OCI-LY7 (cell line): ENCODE data around the gene TMPRSS11F. TPM values are rescaled to one million over a fixed set of nuclear protein-coding genes. Genes with fewer than 3 reads are reported as not detected.

Source experiments
- BruUV-seq: library from RNA; stranded (reverse); fragments of 400-500 nt; replicated peaks from 2 replicates; lab custom pipeline; 2021; lab: Mats Ljungman, UMichigan
- CTCF ChIA-PET: fragments of 300-600 bp; sonication (Branson Sonifier 250); formaldehyde crosslinking; loops from one replicate; lab custom pipeline; 2022; ENCODE audit warnings: antibody characterized with exemption; ENCODE audit not compliant: unreplicated experiment; lab: Charles Lee
- POLR2A ChIA-PET: fragments of 300-600 bp; sonication (Branson Sonifier 250); formaldehyde crosslinking; loops from one replicate; lab custom pipeline; 2022; ENCODE audit warnings: antibody characterized with exemption; lab: Charles Lee
- DNase-seq: peaks from one replicate; pipeline ENCODE4 v3.0.0-alpha.2; 2015; ENCODE audit warnings: low spot score
- H2AFZ ChIP-seq: fragments of 200-600 bp; sonication (generic), shearing (Covaris generic); 2 replicates; pipeline ENCODE4 v1.6.1; 2014; ENCODE audit warnings: mild to moderate bottlenecking, antibody characterized with exemption, low read length, moderate library complexity
- H3K27ac ChIP-seq: fragments of 200-600 bp; sonication (generic); 2 replicates; pipeline ENCODE4 v1.5.1; 2014; ENCODE audit warnings: mixed run types, low read depth, mild to moderate bottlenecking, moderate library complexity, low read length, inconsistent platforms; ENCODE audit not compliant: poor library complexity, severe bottlenecking
- H3K36me3 ChIP-seq: fragments of 200-600 bp; sonication (generic); 2 replicates; pipeline ENCODE4 v1.6.1; 2014; ENCODE audit warnings: mild to moderate bottlenecking, antibody characterized with exemption, low read length, moderate library complexity, mixed read lengths; ENCODE audit not compliant: insufficient read depth
- H3K4me1 ChIP-seq: fragments of 200-600 bp; sonication (generic); 2 replicates; pipeline ENCODE4 v1.5.1; 2014; ENCODE audit warnings: mild to moderate bottlenecking, low read length; ENCODE audit not compliant: insufficient read depth, poor library complexity, severe bottlenecking
- H3K4me2 ChIP-seq: fragments of 200-600 bp; sonication (generic); 2 replicates; pipeline ENCODE4 v1.6.1; 2014; ENCODE audit warnings: mild to moderate bottlenecking, low read length
- H3K4me3 ChIP-seq: fragments of 200-600 bp; sonication (generic); 2 replicates; pipeline ENCODE4 v1.5.1; 2014; ENCODE audit warnings: mild to moderate bottlenecking, low read depth, low read length; ENCODE audit not compliant: poor library complexity, severe bottlenecking
- H3K79me2 ChIP-seq: fragments of 200-600 bp; sonication (generic); 2 replicates; pipeline ENCODE4 v1.6.1; 2016; ENCODE audit warnings: low read depth, mild to moderate bottlenecking, low read length, moderate library complexity, mixed read lengths; ENCODE audit not compliant: insufficient read depth
- H3K9me2 ChIP-seq: fragments of 200-600 bp; sonication (generic); 2 replicates; pipeline ENCODE4 v1.6.1; 2016; ENCODE audit warnings: mild to moderate bottlenecking, low read length, mixed read lengths; ENCODE audit not compliant: insufficient read depth
- H3K9me3 ChIP-seq: fragments of 200-600 bp; sonication (generic); 2 replicates; pipeline ENCODE4 v1.6.1; 2014; ENCODE audit warnings: mild to moderate bottlenecking, mixed run types, low read length, mixed read lengths
- H4K20me1 ChIP-seq: fragments of 200-600 bp; sonication (generic); 2 replicates; pipeline ENCODE4 v1.6.1; 2014; ENCODE audit warnings: mild to moderate bottlenecking, antibody characterized with exemption, low read length, moderate library complexity, mixed read lengths; ENCODE audit not compliant: insufficient read depth
- CTCF ChIP-seq: fragments of 200-600 bp; sonication (generic); conservative IDR thresholded peaks from 2 replicates; pipeline ENCODE4 v1.5.1; 2014; ENCODE audit warnings: mild to moderate bottlenecking, antibody characterized with exemption, low read length, moderate library complexity, mixed read lengths
- EZH2phosphoT487 ChIP-seq: fragments of 200-600 bp; sonication (generic); IDR thresholded peaks from 2 replicates; pipeline ENCODE4 v1.6.1; 2018; ENCODE audit warnings: low read depth, borderline replicate concordance, mild to moderate bottlenecking, mixed run types, antibody characterized with exemption, low read length, moderate library complexity, mixed read lengths
- intact Hi-C: fragments of 100-400 bp; cut with micrococcal nuclease; formaldehyde crosslinking; loops from one replicate; pipeline ENCODE4 v1.10.0; 2022; ENCODE audit not compliant: unreplicated experiment
- total RNA-seq, 2 experiments: library from RNA; depleted of rRNA in 1 of 2; stranded (reverse); fragments of >200 nt in 1 of 2; shearing (Covaris generic) in 1 of 2; gene quantifications; 2 replicates each; pipeline ENCODE4 v1.2.3, GENCODE V29; 2014 to 2022

The TMPRSS11F gene
- total RNA-seq, 2 experiments from 2014 or later, result not detected

GRCh38 chr4:68070302-68070701, 59.4 kb downstream of the TMPRSS11F start:
- Histone ChIP-seq H3K4me2 (no peak overlapping the region), H3K4me3 (no peak overlapping the region), H3K79me2 (no peaks in the 10 kb centered on the region), H3K4me1 (no peaks in the 10 kb centered on the region), H4K20me1 (no peaks in the 10 kb centered on the region), H3K9me2 (no peaks in the 10 kb centered on the region), H3K36me3 (no peaks in the 10 kb centered on the region), H3K9me3 (no peaks in the 10 kb centered on the region), H3K27ac (no peak overlapping the region), H2AFZ (no peak overlapping the region)
- BruUV-seq, result no TSS peak
- intact Hi-C loops, result no loop called here
- DNase-seq, result no peak
- CTCF ChIA-PET, result no interaction called here
- POLR2A ChIA-PET, result interaction anchor here (0.5 kb wide), 1 partner anchor 676 kb away, joined by 4 read pairs; no protein-coding TSS in a partner anchor
- TF ChIP-seq EZH2phosphoT487 (no peak), CTCF (no peak)

DNA sequence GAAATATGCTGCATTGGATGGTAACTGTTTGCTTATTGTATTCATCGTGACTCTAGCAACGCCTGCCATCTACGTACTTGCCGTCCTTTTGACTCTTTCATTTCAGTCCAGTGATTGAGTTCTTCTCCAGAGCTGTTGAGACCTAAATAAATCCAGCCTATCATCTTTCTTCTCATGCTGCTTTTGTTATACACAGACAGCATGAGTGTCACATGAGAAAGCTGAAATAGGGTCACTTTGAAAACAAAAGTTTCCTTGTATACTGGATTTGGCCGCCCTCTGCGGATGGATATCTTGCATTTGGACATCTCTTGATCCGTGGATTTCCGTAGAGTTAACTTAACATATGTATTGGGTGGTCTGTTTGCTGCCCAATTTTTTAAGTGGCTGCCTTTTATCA, 67.2 kb downstream of the TMPRSS11F start:
- Histone ChIP-seq H3K9me2 (no peaks in the 10 kb centered on the region), H3K9me3 (no peaks in the 10 kb centered on the region), H3K36me3 (no peaks in the 10 kb centered on the region), H3K4me3 (no peak overlapping the region), H3K27ac (no peak overlapping the region), H2AFZ (no peak overlapping the region), H3K79me2 (no peaks in the 10 kb centered on the region), H3K4me2 (no peak overlapping the region), H3K4me1 (no peaks in the 10 kb centered on the region), H4K20me1 (no peaks in the 10 kb centered on the region)
- no TSS peak for BruUV-seq
- ChIA-PET CTCF (no interaction called here), POLR2A (interaction anchor here (0.9 kb wide), 1 partner anchor 585 kb away, joined by 3 read pairs; no protein-coding TSS in a partner anchor)
- TF ChIP-seq EZH2phosphoT487 (no peak), CTCF (no peak)
- no peak for DNase-seq
- intact Hi-C loops, result no loop called here

GRCh38 chr4:68038272-68038671, 91.4 kb downstream of the TMPRSS11F start:
- H3K4me1 ChIP-seq, result no peaks in the 10 kb centered on the region
- no peaks in the 10 kb centered on the region for H3K9me2 ChIP-seq
- no peaks in the 10 kb centered on the region for H3K36me3 ChIP-seq
- no peak for TF ChIP-seq CTCF
- no peak for TF ChIP-seq EZH2phosphoT487
- intact Hi-C loops, result no loop called here
- no peak for DNase-seq
- ChIA-PET CTCF (no interaction called here), POLR2A (no interaction called here)
- no peak overlapping the region for H3K27ac ChIP-seq
- no peaks in the 10 kb centered on the region for H4K20me1 ChIP-seq
- H3K9me3 ChIP-seq, result no peaks in the 10 kb centered on the region
- no peak overlapping the region for H3K4me2 ChIP-seq
- BruUV-seq, result no TSS peak
- H3K79me2 ChIP-seq, result no peaks in the 10 kb centered on the region
- no peak overlapping the region for H3K4me3 ChIP-seq
- H2AFZ ChIP-seq, result no peak overlapping the region
